RWPE1 (cell line): ENCODE data around the gene RIC8B.
"Not testable (repeated sequence)": the region's sequence is repeated elsewhere in the genome, so short reads cannot be mapped to it uniquely, and the experiment has no call there.

Experiments used
- CTCF ChIA-PET: fragments of 350-600 bp; sonication (Branson Sonifier 250); formaldehyde crosslinking; extraction: SDS; loops from one replicate; lab custom pipeline; 2021; lab: Yijun Ruan, JAX
- POLR2A ChIA-PET: fragments of 400-600 bp; formaldehyde crosslinking; extraction: SDS; loops from one replicate; lab custom pipeline; 2020; ENCODE audit warnings: antibody characterized with exemption; ENCODE audit not compliant: low non-redundant PET; lab: Yijun Ruan, JAX
- DNase-seq: peaks from one replicate; pipeline ENCODE4 v3.0.0; 2012; ENCODE audit warnings: low spot score
- H3K27ac ChIP-seq: fragments of 450-650 bp; 2 replicates; pipeline ENCODE4 v1.5.1; 2017
- TF ChIP-seq, protein P1 (sequence below): fragments of 450-650 bp; conservative IDR thresholded peaks from 2 replicates; pipeline ENCODE4 v1.5.1; 2017; ENCODE audit warnings: low read depth, mild to moderate bottlenecking

The RIC8B gene, protein sequence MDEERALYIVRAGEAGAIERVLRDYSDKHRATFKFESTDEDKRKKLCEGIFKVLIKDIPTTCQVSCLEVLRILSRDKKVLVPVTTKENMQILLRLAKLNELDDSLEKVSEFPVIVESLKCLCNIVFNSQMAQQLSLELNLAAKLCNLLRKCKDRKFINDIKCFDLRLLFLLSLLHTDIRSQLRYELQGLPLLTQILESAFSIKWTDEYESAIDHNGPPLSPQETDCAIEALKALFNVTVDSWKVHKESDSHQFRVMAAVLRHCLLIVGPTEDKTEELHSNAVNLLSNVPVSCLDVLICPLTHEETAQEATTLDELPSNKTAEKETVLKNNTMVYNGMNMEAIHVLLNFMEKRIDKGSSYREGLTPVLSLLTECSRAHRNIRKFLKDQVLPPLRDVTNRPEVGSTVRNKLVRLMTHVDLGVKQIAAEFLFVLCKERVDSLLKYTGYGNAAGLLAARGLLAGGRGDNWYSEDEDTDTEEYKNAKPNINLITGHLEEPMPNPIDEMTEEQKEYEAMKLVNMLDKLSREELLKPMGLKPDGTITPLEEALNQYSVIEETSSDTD

DNA sequence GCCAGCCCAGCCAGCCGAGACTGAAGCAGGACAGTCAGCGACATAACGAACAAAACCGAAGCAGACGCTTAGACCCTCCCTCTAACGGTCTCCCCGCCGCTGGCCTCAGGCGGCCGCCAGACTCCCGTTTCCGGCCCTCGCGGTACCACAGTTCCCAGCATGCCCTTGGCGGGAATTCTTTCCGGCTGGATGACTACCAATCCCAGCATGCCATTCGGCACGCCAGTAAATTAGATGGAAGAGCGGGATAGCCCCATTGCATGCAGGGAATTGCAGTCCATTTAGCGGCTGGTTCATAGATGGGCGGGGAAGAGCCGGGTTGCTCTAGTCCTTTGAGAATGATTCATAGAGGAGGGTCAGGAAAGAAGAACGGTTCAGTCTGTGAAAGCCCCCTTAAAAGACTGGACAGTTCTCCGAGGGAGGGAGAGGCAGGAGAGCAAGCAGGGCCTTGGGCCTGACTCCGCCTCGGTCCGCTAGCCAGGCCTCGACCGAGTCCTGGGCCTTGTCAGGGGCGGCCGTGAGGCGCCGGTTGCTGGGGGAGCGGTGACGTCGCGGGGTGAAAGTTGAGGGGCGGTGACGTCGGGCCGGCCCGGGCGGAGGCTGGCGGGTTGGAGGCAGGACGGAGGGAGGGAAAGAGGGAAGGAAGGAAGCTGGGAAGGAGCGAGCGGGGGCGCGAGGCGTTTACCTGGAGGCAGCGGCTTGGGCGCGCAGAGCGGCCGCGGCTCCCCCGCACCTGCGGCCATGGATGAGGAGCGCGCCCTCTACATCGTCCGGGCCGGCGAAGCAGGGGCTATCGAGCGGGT is at the start of gene RIC8B:
Gene RIC8B, plus strand, starts transcription at position 678 of the 803 bp plus-strand sequence. Its CDS starts 64 bp downstream, at position 742.
- POLR2A ChIA-PET: no interaction called here
- H3K27ac ChIP-seq: peak within 1 kb of the TSS; percentile 94
- TF ChIP-seq, protein P1, sequence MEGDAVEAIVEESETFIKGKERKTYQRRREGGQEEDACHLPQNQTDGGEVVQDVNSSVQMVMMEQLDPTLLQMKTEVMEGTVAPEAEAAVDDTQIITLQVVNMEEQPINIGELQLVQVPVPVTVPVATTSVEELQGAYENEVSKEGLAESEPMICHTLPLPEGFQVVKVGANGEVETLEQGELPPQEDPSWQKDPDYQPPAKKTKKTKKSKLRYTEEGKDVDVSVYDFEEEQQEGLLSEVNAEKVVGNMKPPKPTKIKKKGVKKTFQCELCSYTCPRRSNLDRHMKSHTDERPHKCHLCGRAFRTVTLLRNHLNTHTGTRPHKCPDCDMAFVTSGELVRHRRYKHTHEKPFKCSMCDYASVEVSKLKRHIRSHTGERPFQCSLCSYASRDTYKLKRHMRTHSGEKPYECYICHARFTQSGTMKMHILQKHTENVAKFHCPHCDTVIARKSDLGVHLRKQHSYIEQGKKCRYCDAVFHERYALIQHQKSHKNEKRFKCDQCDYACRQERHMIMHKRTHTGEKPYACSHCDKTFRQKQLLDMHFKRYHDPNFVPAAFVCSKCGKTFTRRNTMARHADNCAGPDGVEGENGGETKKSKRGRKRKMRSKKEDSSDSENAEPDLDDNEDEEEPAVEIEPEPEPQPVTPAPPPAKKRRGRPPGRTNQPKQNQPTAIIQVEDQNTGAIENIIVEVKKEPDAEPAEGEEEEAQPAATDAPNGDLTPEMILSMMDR: no peak
- DNase-seq: peak; percentile 98
- CTCF ChIA-PET: interaction anchor here (0.6 kb wide), 1 partner anchor 318 kb away, joined by 4 read pairs; no protein-coding TSS in a partner anchor

DNA sequence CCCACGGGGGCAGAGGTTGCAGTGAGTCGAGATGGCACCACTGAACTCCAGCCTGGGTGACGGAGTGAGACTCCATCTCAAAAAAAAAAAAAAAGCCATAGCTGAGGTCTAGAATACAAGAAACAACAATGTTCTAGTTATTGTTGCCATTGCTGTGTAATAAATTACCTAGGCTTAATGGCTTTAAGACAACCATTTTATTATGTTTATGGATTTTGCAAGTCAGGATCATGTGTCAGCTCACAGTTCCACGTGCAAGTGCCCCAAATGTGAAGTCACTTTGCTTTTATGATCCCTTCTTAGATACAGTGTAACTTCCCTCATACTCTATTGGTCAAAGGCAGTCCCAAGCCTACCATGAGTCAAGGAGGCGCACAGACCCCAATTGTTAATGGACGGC is 49.5 kb upstream of the RIC8B start:
- CTCF ChIA-PET: interaction anchor here (0.6 kb wide), 1 partner anchor 1322 kb away, joined by 3 read pairs; no protein-coding TSS in a partner anchor
- POLR2A ChIA-PET: no interaction called here
- TF ChIP-seq, protein P1: no peak

DNA sequence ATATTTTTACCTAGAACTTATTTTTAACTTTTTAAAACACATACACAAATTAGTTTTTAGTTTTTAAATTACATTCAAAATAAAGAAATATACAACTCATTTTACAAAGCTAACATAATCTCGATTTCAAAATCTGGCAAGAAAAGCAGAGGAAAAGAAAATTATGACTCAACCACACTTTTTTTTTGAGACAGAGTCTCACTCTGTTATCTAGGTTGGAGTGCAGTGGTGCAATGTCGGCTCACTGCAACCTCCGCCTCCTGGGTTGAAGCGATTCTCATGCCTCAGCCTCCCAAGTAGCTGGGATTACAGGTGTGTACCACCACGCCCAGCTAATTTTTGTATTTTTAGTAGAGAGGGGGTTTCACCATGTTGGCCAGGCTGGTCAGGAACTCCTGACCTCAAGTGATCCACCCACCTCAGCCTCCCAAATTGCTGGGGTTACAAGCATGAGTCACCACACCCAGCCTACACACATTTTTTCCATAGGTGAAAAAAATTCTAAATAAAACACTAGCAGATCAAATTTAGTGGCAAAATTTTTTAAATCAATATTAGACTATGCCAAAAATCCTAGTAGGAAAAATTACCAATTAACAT is 47.8 kb upstream of the RIC8B start:
- POLR2A ChIA-PET, H3K27ac ChIP-seq, CTCF ChIA-PET, DNase-seq: not testable (repeated sequence)

More for the DNA sequence above, 49.5 kb upstream of the RIC8B start:
- DNase-seq: no peak
- H3K27ac ChIP-seq: no peak overlapping the region

DNA sequence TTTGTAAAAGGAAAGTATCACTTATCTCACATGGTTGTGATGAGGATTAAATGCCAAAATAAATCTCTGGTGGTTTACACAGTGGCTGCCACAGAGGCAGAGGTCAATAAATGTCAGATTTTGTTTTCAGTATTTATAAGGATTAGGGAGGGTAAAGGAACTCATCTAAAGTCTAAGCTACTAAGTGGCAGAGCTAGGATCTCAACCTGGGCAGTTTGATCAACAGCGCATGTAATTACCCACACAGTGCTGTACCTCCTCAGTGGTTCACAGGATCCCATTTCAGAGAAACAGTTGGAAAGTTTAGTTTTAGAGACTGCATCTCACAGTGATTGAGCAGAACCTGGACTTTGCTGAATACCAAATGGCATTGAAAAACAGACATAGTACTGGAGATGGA is 44.9 kb upstream of the RIC8B start:
- no peak for DNase-seq
- ChIA-PET CTCF (interaction anchor here (0.6 to 1.1 kb wide), 2 partner anchors 36 to 44 kb away, joined by 3 to 4 read pairs; no protein-coding TSS in a partner anchor), POLR2A (no interaction called here)
- H3K27ac ChIP-seq: no peak overlapping the region
- TF ChIP-seq, protein P1: no peak

DNA sequence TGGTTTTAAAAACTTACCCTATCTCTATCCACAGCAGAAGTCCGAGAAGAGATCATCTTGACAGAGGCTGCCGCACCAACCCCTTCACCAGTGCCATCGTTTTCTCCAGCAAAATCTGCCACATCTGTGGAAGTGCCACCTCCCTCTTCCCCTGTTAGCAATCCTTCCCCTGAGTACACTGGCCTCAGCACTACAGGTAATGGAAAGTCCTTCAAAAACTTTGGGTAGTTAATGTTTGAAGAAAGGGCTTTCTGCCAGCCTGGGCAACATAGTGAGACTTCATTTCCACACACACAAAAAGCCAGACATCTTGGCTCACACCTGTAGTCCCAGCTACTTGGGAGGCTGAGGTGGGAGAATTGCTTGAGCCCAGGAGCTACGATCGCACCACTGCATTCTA is 41.6 kb upstream of the RIC8B start:
- TF ChIP-seq, protein P1: no peak
- ChIA-PET CTCF (no interaction called here), POLR2A (no interaction called here)
- no peak for DNase-seq
- no peak overlapping the region for H3K27ac ChIP-seq

DNA sequence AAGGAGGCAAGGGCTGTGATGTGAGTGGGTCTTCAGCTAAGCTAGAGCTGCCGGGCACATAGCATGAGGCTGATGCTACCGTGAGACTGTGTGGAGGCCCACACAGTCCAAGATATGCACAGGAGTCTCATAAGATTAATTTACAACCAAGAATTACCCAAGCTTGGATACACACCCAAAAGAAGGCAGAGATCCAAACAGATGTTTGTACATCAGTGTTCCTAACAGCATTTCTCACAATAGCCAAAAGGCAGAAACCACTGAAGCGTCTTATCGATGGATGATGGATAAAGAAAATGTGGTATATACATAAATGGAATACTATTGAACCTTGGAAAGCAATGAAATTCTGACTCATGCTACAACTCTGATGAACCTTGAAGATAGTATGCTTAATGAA is 40.8 kb upstream of the RIC8B start:
- POLR2A ChIA-PET: no interaction called here
- no peak for DNase-seq
- no peak overlapping the region for H3K27ac ChIP-seq
- TF ChIP-seq, protein P1: no peak
- CTCF ChIA-PET: no interaction called here
